Esophagus squamous epithelium (tissue), 5 donors: ENCODE data around the gene DHPS. TPM values are rescaled to one million over a fixed set of nuclear protein-coding genes. Genes with fewer than 3 reads are reported as not detected.
A peak's percentile ranks its signal among the peaks of the same experiment; 100 is the strongest.

ENCODE experiments used
- DNase-seq: peaks from one replicate; lab custom pipeline; 2025; lab: John Stamatoyannopoulos, UW
- H3K27ac ChIP-seq, 4 donors: fragments of 200-600 bp; sonication (generic); one replicate each; pipeline ENCODE4 v1.5.1; 2016 to 2019; ENCODE audit warnings: mild to moderate bottlenecking in 1 of 4
- H3K27me3 ChIP-seq, 4 donors: fragments of 200-600 bp; sonication (generic); 1 replicate in 3 of 4; 2 replicates in 1 of 4; pipeline versions ENCODE4 v1.5.1 to v1.6.0; 2017 to 2021; ENCODE audit warnings: antibody characterized with exemption in 1 of 4
- H3K36me3 ChIP-seq, 3 donors: fragments of 200-600 bp; sonication (generic); one replicate each; pipeline ENCODE4 v1.5.1; 2016 to 2019
- H3K4me1 ChIP-seq, 3 donors: fragments of 200-600 bp; sonication (generic); one replicate each; pipeline ENCODE4 v1.5.1; 2017 to 2019
- H3K4me3 ChIP-seq, 4 donors: fragments of 200-600 bp; sonication (generic); 1 replicate in 3 of 4; 2 replicates in 1 of 4; pipeline ENCODE4 v1.5.1; 2016 to 2019; ENCODE audit warnings: mild to moderate bottlenecking in 2 of 4, moderate library complexity in 1 of 4
- H3K9me3 ChIP-seq, 3 donors: fragments of 200-600 bp; sonication (generic); one replicate each; pipeline ENCODE4 v1.5.1; 2016 to 2019
- CTCF ChIP-seq, 6 experiments: fragments of 450-650 bp in 4 of 6; fragments of 200-600 bp in 2 of 6; sonication (generic) in 2 of 6; IDR thresholded peaks; one replicate each; pipeline ENCODE4 v1.5.1; 2016 to 2019; ENCODE audit warnings: antibody characterized with exemption in 6 of 6, mild to moderate bottlenecking in 4 of 6, moderate library complexity in 4 of 6
- POLR2A ChIP-seq, 4 donors: fragments of 450-650 bp; IDR thresholded peaks; one replicate each; pipeline ENCODE4 v1.6.1; 2017; ENCODE audit warnings: antibody characterized with exemption in 4 of 4, mild to moderate bottlenecking in 4 of 4, moderate library complexity in 3 of 4
- WGBS, 2 donors: methylation state at CpG; one replicate each; pipeline ENCODE4 v1.1.5; 2018; 5-methylcytosine and 5-hydroxymethylcytosine counted together
- intact Hi-C: fragments of 100-400 bp; cut with DNase I; formaldehyde crosslinking; loops from one replicate; pipeline ENCODE4 v1.15.0; 2022
- total RNA-seq, 4 donors: library from RNA; depleted of rRNA; stranded (reverse); fragments of >200 nt; gene quantifications; one replicate each; pipeline ENCODE4 v1.1.0, GENCODE V29; 2016
- donor health status: DM: yes; HTN: yes; CAD: no.

DHPS gene
- total RNA-seq, 4 donors from 2014 or later, result 45.3 to 93.5 (median 51.5) TPM

DNA sequence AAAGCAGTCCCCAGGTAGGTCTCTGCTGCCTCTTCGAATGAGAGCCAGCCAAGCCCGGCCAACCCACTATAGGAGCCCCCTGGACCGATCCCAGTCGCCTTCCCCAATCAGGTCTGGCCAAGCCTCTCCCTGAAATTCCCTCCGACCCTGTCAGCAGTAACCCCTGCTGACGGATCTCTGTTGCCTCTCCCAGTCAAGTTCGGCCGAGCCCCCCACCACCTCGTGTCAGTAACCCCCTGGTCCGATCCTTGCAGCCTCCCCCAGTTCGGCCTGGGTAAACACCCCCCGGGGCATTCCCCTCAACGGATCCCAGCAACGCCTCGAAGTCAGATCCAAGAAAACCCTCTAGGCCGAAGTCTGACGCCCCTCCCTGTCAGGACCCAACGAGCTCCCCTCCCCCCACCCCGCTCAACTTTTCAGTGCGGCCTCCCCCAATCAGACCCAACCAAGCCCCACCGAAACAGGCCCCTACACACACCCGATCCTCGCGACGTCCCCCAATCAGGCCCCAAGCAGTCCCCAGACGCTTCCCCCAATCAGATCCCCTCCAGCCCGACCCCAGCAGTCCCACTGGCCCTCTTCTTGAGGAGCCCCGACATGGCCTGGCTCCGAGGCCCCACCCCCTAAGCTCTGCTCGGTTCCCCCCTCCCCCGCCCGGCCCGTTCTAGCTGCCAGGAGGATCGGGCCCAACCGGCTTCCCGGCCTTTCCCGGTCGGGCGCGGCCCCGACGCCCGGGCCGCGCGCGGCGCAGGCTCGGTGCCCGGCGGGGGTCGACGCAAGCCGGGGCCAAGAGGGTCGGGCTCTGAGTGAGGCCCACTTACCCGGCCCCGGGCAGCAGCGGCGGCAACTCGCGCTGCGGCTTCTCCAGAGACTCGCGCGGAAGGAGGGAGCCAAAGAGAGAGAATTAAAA, 40.2 kb upstream of the DHPS start:
- peak overlapping the region; percentile 81 to 91 (median 86) for H3K4me3 ChIP-seq
- 0% methylated on average over 7 to 15 of the region's 65 CpGs for WGBS, 2 donors
- TF ChIP-seq POLR2A (IDR thresholded peaks at IDR 0.05) (no peak), CTCF (IDR thresholded peaks at IDR 0.05) (no peak)
- peak overlapping the region; percentile 93 to 98 (median 97) for H3K27ac ChIP-seq
- intact Hi-C loops, result no loop called here
- H3K27me3 ChIP-seq, result no peaks in the 10 kb centered on the region
- H3K4me1 ChIP-seq, result peaks cover 15 to 66% (median 22%) of the 10 kb centered on the region in 3 donors
- no peaks in the 10 kb centered on the region for H3K9me3 ChIP-seq
- no peak for DNase-seq
- H3K36me3 ChIP-seq, result peaks cover 0 to 27% (median 9%) of the 10 kb centered on the region in 3 donors

- H3K27ac ChIP-seq, result peak overlapping the region; percentile 93 to 98 (median 97)
- peak overlapping the region; percentile 81 to 91 (median 86) for H3K4me3 ChIP-seq
- H3K27me3 ChIP-seq, result no peaks in the 10 kb centered on the region
- no peaks in the 10 kb centered on the region for H3K9me3 ChIP-seq
- no peak for TF ChIP-seq POLR2A (IDR thresholded peaks at IDR 0.05)
- no peak for TF ChIP-seq CTCF (IDR thresholded peaks at IDR 0.05)
- H3K36me3 ChIP-seq, result peaks cover 1 to 36% (median 11%) of the 10 kb centered on the region in 3 donors
- DNase-seq, result no peak
- H3K4me1 ChIP-seq, result peaks cover 15 to 71% (median 22%) of the 10 kb centered on the region in 3 donors
- intact Hi-C loops, result no loop called here
- 0 to 1% methylated on average over 5 to 21 of the region's 59 CpGs for WGBS, 2 donors
Observed at GRCh38 chr19:12720851-12721655, 39.4 kb upstream of the DHPS start.

- H3K9me3 ChIP-seq, result no peaks in the 10 kb centered on the region
- H3K4me3 ChIP-seq, result peak overlapping the region in 3 of 4 donors; percentile 81 to 91 (median 85)
- peaks cover 15 to 71% (median 22%) of the 10 kb centered on the region in 3 donors for H3K4me1 ChIP-seq
- H3K27me3 ChIP-seq, result no peaks in the 10 kb centered on the region
- TF ChIP-seq CTCF (IDR thresholded peaks at IDR 0.05) (no peak), POLR2A (IDR thresholded peaks at IDR 0.05) (no peak)
- peaks cover 9 to 43% (median 19%) of the 10 kb centered on the region in 3 donors for H3K36me3 ChIP-seq
- 83 to 87% methylated on average over 9 to 10 of the region's 10 CpGs for WGBS, 2 donors
- DNase-seq, result no peak
- H3K27ac ChIP-seq, result peak overlapping the region; percentile 93 to 98 (median 97)
- intact Hi-C loops, result no loop called here
Observed at GRCh38 chr19:12720296-12720695, 38.6 kb upstream of the DHPS start.

DNA sequence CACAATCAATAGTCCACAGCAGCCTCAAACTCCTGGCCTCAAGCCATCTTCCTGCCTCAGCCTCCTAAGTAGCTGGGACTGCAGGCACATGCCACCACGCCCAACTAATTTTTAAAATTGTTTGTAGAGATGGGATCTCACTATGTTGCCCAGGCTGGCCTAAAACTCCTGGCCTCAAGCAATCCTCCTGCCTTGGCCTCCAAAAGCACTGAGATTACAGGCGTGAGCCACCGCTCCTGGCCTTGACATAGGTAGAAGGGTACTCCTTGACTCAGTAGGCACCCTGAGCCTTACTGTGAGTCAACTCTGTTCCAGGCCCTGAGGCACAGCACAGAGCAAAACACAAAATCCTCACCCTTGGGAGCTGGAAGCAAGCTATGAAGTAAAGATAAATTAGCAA, 34.2 kb upstream of the DHPS start:
- H3K9me3 ChIP-seq, result no peaks in the 10 kb centered on the region
- H3K27ac ChIP-seq, result no peak overlapping the region
- H3K4me1 ChIP-seq, result peaks cover 4 to 44% (median 10%) of the 10 kb centered on the region in 3 donors
- no peak for TF ChIP-seq POLR2A (IDR thresholded peaks at IDR 0.05)
- TF ChIP-seq CTCF (IDR thresholded peaks at IDR 0.05), result no peak
- H3K4me3 ChIP-seq, result no peak overlapping the region
- 86 to 100% methylated on average over 1 to 3 of the region's 3 CpGs for WGBS, 2 donors
- intact Hi-C loops, result loop anchor here (10.0 kb wide), 1 partner anchor 89 kb away; the partner anchor contains the start of genes PRDX2, RNASEH2A and THSD8
- no peaks in the 10 kb centered on the region for H3K27me3 ChIP-seq
- H3K36me3 ChIP-seq, result peaks cover 35 to 86% (median 43%) of the 10 kb centered on the region in 3 donors
- no peak for DNase-seq
